ENCODE measurements around the gene SLC15A3.
A peak's percentile ranks its signal among the peaks of the same experiment; 100 is the strongest.

Gene SLC15A3

GRCh38 chr11:60927061-60927592 is 24.8 kb downstream of the SLC15A3 start:
- no peak for DNase-seq

GRCh38 chr11:60926500-60926899 is 25.5 kb downstream of the SLC15A3 start:
- no peak for DNase-seq

GRCh38 chr11:60925868-60926267 is 26.1 kb downstream of the SLC15A3 start:
- DNase-seq, result no peak

GRCh38 chr11:60924906-60925853 is 26.8 kb downstream of the SLC15A3 start:
- DNase-seq, result no peak

DNA sequence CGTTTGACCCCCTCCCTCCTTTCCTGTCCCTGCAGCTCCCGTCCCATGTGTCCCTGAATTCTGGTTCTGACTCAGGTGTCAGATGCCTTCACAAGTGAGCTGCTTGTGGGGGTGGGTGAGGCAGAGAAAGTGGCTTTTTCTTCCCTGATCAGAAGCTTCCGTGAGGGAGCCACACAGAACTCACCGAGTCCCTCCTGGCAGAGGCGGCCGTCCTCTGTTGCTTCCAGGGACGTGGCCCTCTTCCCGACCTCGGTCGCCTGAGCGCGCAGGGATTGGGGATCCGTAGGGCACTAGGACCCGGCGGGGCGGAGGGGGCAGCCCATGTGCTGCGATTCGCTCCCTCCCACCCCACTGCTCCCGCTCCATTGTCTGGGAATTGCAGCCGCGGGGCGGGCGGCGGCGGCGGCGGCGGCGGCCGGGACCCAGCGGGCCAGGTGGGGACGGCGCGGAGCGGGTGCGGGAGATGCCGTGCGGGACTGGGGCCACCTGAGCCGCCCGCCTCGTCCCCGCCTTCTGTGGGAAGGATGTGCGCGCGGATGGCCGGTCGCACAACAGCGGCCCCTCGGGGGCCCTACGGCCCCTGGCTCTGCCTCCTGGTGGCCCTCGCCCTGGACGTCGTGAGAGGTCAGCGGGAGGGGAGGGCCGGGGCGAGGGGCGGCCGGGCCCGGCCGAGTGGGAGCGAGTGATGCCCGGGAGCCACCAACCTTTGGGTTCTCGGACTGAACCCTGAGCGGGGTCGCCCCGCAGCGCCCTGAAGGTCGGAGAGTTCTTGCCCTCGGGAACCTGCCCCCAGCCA is 27.7 kb downstream of the SLC15A3 start, which contains the start of gene TMEM132A:
TMEM132A (plus strand) TSS at position 351 of the 796 bp plus-strand sequence; CDS start at position 525, 174 bp downstream.
- no peak for DNase-seq

GRCh38 chr11:60923800-60924109 is 28.2 kb downstream of the SLC15A3 start:
- no peak for DNase-seq

- no peak for DNase-seq
Measured at GRCh38 chr11:60923326-60923725, 28.6 kb downstream of the SLC15A3 start.

DNA sequence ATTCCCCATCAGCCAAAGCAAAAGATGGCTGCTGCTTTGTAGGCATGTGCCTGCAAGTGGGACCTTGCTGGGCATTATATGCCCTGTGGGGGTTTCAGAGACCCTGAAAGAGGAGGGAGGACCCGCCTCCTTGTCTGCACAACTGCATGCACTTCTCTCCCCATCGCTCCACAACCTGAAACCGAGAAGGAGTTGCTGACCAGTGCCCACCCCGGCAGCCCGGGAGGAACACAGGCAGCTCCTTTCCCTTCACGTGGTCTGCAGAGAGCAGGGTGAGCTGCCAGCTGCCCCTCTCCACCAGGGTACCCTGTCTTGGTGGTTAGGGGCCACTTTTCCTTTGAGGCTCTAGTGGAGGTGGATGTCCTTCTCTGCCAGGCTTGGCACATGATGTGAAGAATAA is 29.1 kb downstream of the SLC15A3 start:
- no peak for DNase-seq

GRCh38 chr11:60921777-60922335 is 30.1 kb downstream of the SLC15A3 start:
- no peak for DNase-seq

DNA sequence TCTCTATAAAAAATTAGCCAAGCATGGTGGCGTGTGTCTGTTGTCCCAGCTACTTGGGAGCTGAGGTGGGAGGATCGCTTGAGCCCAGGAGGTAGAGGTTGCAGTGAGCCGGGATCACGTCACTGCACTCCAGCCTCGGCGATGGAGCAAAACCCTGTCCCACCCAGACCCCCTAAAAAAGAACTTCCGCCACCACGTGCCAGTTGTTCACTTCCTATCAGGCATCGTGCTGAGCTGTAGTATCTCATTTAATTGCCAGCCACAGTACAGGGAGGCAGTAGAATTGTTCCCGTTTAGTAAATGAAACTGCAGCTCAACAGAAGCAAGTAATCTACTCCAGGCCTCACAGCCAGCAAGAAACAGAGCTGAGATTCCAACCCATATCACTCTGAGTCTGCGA is 30.7 kb downstream of the SLC15A3 start:
- no peak for DNase-seq

GRCh38 chr11:60919956-60920355 is 32.0 kb downstream of the SLC15A3 start:
- DNase-seq, result no peak

GRCh38 chr11:60919320-60919719 is 32.7 kb downstream of the SLC15A3 start:
- DNase-seq, result no peak

GRCh38 chr11:60918939-60919265 is 33.1 kb downstream of the SLC15A3 start:
- no peak for DNase-seq

GRCh38 chr11:60918251-60918938 is 33.6 kb downstream of the SLC15A3 start:
- no peak for DNase-seq

DNA sequence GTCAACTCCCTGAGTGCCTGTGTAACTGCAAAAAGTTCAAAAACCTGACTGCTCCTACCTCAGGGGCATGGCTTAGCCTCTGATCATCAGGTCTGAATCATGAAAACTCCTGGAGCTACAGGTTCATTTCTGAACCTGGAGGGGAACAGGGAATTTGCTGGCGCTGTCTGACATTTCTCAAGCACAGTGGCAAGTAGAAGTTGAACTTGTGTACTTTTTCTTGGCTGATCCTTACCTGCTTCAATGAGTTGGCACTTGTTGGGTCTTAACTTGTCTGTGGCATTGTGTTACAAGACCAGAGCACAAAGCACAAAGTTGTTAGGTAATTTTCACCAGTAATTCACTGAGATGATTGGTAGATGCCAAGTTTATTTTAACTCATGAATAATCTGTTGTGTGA is 34.7 kb downstream of the SLC15A3 start:
- no peak for DNase-seq

DNA sequence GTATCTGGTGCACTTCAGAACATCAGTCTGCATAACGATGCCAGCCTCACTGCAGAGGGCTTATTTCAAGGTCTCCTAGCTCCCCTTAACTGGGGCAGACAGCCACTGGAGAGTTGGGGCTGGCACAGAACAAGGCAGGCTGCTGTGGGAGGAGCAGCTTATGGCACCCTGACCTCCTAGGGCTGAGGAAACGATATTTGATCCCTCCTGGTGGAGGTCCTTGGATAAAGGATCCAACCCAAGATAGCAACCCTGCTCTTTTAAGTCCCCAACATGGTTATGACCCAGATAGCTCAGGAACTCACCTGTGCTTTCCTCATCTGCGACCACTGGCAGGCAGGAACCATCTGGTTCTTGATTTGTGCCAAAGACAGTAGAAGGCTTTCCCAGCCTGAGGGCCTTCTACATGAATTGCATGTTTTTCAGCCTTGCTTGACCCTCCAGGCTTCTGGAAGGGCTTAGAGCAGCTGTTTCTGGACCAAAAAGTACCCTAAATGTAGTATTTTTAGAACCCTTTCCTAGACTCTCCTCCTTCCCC is 35.2 kb downstream of the SLC15A3 start:
- no peak for DNase-seq

DNA sequence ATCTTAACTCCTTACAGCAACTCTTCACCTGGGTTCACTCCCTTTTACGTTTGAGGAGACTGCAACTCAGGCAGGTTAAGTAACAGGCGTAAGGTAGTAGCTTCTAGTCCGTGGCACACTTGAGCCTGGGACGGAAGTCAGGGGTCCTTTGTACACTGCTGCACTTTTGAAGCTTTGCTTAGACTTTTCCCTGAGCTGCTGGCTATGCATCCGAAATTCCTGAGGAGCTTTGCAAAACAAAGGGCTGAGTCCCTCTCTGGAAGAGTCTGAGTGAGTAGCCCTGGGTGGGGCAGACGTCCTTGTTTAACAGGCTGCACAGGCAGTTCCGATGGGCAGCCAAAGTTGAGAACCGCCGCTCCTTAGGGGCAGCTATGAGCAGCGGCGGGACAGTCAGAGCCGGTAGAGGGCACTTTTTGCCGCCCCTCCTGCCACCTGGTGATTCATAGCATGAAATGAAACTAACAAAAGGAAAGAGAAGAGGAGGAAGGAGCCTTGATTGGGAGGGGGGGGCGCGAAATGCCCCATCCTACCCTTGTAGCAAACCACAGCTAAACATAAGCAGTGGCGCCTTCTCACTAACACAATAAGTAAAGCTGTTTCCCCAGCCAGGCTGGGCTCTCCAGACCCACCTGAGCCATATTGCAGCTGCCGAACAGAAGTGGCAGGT is 36.6 kb downstream of the SLC15A3 start:
- no peak for DNase-seq

GRCh38 chr11:60914633-60915247 is 37.2 kb downstream of the SLC15A3 start:
- DNase-seq, result no peak

GRCh38 chr11:60913793-60914632 is 38.0 kb downstream of the SLC15A3 start, which contains the start of gene TMEM109:
TSS of gene TMEM109 (plus strand) at chr11:60914158. CDS start at chr11:60919694, 5,536 bp downstream.
- peak; percentile 73 for DNase-seq

- DNase-seq, result no peak
Measured at GRCh38 chr11:60912851-60913528, 39.0 kb downstream of the SLC15A3 start.
